T-helper 2 cell treated with Interferon-gamma antibody and Interleukin-4, amounts not matched to agents 5 μg/mL and 100 μg/mL, for 36 hours (primary cell): Measurements from ENCODE around the gene DTWD1.

ENCODE experiments used
- DNase-seq: peaks from one replicate; pipeline ENCODE4 v3.0.0; 2021; ENCODE audit warnings: low spot score
- H3K27ac Mint-ChIP-seq: one replicate; pipeline ENCODE4 v1.8.0; 2021; ENCODE audit warnings: mild to moderate bottlenecking, mixed read lengths
- H3K27me3 Mint-ChIP-seq: one replicate; pipeline ENCODE4 v1.8.0; 2021; ENCODE audit warnings: low read depth, mixed read lengths
- H3K36me3 Mint-ChIP-seq: one replicate; pipeline ENCODE4 v1.8.0; 2021; ENCODE audit warnings: low read depth, mixed read lengths
- H3K4me1 Mint-ChIP-seq: one replicate; pipeline ENCODE4 v1.8.0; 2021; ENCODE audit warnings: low read depth, mixed read lengths
- H3K4me3 Mint-ChIP-seq: one replicate; pipeline ENCODE4 v1.8.0; 2022; ENCODE audit warnings: mild to moderate bottlenecking, moderate library complexity, mixed read lengths
- H3K9me3 Mint-ChIP-seq: one replicate; pipeline ENCODE4 v1.8.0; 2021; ENCODE audit warnings: mixed read lengths

The DTWD1 gene

GRCh38 chr15:49622561-49622960, 1.7 kb downstream of the DTWD1 start:
- Mint-ChIP-seq H3K4me3 (peak overlapping the region; percentile 93), H3K4me1 (peaks cover 37% of the 10 kb centered on the region), H3K27me3 (no peaks in the 10 kb centered on the region), H3K27ac (no peak overlapping the region), H3K36me3 (peaks cover 25% of the 10 kb centered on the region), H3K9me3 (peaks cover 5% of the 10 kb centered on the region)
- DNase-seq, result no peak

GRCh38 chr15:49624056-49624455, 3.2 kb downstream of the DTWD1 start:
- peak overlapping the region; percentile 52 for H3K27ac Mint-ChIP-seq
- H3K4me3 Mint-ChIP-seq, result peak overlapping the region; percentile 34
- peaks cover 5% of the 10 kb centered on the region for H3K9me3 Mint-ChIP-seq

DNA sequence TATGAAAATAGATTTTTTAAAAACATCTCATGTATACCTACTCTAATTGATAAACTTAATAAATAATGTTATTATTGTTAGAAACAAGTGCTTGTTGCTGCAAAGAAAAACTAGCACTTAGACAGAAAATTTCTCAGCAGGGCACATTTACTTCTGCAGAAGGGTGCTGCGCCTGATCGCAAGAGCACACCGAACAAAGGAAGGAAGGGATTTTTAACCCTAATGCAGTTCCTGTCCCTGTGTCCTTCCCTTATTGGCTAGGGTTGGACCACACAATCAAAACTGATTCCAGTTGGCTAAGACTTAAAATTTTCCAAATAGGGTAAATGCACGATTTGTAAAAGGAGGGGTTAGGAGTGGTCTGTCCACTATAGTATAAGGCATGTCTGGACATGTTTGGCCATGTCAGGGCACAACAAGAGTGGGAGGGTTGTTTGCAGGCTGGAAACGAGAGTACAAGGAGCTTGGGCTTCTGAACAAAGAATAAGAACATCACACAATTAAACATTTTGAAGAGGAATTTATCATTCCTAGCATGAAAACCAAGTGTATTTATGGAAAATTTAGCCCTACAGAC, 4.7 kb downstream of the DTWD1 start:
- Mint-ChIP-seq H3K4me1 (peaks cover 30% of the 10 kb centered on the region), H3K9me3 (peaks cover 5% of the 10 kb centered on the region), H3K27me3 (no peaks in the 10 kb centered on the region), H3K27ac (no peak overlapping the region), H3K36me3 (peaks cover 33% of the 10 kb centered on the region), H3K4me3 (no peak overlapping the region)
- no peak for DNase-seq

More at GRCh38 chr15:49624056-49624455, 3.2 kb downstream of the DTWD1 start:
- H3K36me3 Mint-ChIP-seq, result peaks cover 31% of the 10 kb centered on the region
- peaks cover 39% of the 10 kb centered on the region for H3K4me1 Mint-ChIP-seq
- H3K27me3 Mint-ChIP-seq, result no peaks in the 10 kb centered on the region
- no peak for DNase-seq

- Mint-ChIP-seq H3K4me3 (no peak overlapping the region), H3K9me3 (peaks cover 5% of the 10 kb centered on the region), H3K27me3 (no peaks in the 10 kb centered on the region), H3K36me3 (peaks cover 33% of the 10 kb centered on the region), H3K4me1 (peaks cover 20% of the 10 kb centered on the region), H3K27ac (no peak overlapping the region)
- no peak for DNase-seq
These were observed 6.6 kb downstream of the DTWD1 start for GRCh38 chr15:49627407-49627877.

- Mint-ChIP-seq H3K27me3 (no peaks in the 10 kb centered on the region), H3K36me3 (peaks cover 33% of the 10 kb centered on the region), H3K27ac (no peak overlapping the region), H3K9me3 (peaks cover 5% of the 10 kb centered on the region), H3K4me3 (no peak overlapping the region), H3K4me1 (peaks cover 13% of the 10 kb centered on the region)
- no peak for DNase-seq
These were observed 7.5 kb downstream of the DTWD1 start for GRCh38 chr15:49628379-49628778.

GRCh38 chr15:49637857-49638256, 17.0 kb downstream of the DTWD1 start:
- Mint-ChIP-seq H3K36me3 (peaks cover 16% of the 10 kb centered on the region), H3K4me3 (no peak overlapping the region), H3K4me1 (no peaks in the 10 kb centered on the region), H3K27ac (no peak overlapping the region), H3K27me3 (no peaks in the 10 kb centered on the region), H3K9me3 (no peaks in the 10 kb centered on the region)
- no peak for DNase-seq

- H3K27ac Mint-ChIP-seq, result no peak overlapping the region
These were observed 23.5 kb downstream of the DTWD1 start for GRCh38 chr15:49644364-49644794.

DNA sequence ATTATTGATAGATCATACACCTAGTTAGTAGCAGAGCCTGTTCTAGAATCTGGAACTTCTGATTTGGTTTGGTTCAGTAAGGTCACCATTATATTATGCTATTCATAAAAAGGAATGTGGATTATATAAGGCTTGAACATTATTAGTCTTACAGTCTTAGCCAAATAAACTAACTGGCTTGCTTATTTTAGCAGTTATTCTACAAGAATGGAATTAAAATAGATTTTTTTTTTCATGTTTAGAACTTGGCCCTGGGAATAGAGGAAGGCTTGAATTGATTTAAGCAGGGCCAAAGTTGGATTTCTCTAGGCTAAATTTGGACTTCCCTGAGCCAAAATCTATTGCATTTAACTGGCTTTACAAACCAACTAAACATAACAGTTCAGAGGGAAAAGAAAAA, 24.4 kb downstream of the DTWD1 start:
- Mint-ChIP-seq H3K27me3 (no peaks in the 10 kb centered on the region), H3K36me3 (peaks cover 8% of the 10 kb centered on the region), H3K4me3 (no peak overlapping the region), H3K4me1 (no peaks in the 10 kb centered on the region), H3K27ac (no peak overlapping the region), H3K9me3 (no peaks in the 10 kb centered on the region)
- no peak for DNase-seq

More at GRCh38 chr15:49644364-49644794, 23.5 kb downstream of the DTWD1 start:
- peaks cover 8% of the 10 kb centered on the region for H3K36me3 Mint-ChIP-seq
- H3K4me3 Mint-ChIP-seq, result no peak overlapping the region
- no peaks in the 10 kb centered on the region for H3K9me3 Mint-ChIP-seq
- DNase-seq, result no peak
- no peaks in the 10 kb centered on the region for H3K4me1 Mint-ChIP-seq
- no peaks in the 10 kb centered on the region for H3K27me3 Mint-ChIP-seq

DNA sequence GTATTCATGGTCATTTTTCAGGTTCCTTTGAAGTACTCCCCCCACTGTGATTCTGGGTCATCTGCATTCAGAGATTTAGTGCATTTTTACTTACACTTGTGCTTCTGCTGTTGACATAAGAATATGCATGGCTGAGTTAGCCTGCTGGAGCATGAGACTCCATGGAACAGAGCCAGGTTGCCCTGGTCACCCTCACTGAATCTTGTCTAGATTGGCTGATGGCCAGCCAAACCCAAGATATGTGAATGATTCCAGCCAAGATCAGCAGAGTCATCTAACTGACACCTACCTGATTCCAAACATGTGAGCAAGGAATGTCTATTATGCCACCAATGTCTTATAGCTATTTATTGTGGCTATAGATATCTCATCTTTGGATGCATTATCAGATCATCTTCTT, 25.1 kb downstream of the DTWD1 start:
- Mint-ChIP-seq H3K4me3 (no peak overlapping the region), H3K36me3 (peaks cover 8% of the 10 kb centered on the region), H3K27me3 (no peaks in the 10 kb centered on the region), H3K27ac (no peak overlapping the region), H3K9me3 (no peaks in the 10 kb centered on the region), H3K4me1 (no peaks in the 10 kb centered on the region)
- no peak for DNase-seq

DNA sequence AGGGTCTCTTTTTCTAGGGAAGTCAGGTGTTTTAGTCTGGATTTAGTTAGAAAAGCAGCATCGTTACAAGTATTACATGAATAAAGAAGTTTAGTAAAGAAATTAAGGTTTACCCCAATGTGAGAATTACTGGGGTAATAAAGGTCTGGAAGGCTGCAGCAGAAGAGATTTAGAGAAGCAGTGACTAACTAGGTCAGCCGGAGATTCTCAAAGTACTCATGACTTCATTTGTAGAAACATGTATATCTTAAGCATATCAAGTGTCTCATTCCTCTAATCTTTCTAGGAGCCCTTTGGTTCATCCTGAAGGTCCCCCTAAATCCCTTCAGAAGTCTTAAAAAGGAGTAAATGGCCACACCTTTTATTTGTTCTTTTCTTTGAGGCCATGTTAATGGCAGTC, 26.0 kb downstream of the DTWD1 start:
- Mint-ChIP-seq H3K27ac (no peak overlapping the region), H3K9me3 (peaks cover 5% of the 10 kb centered on the region), H3K27me3 (no peaks in the 10 kb centered on the region), H3K4me1 (no peaks in the 10 kb centered on the region), H3K36me3 (peaks cover 8% of the 10 kb centered on the region), H3K4me3 (no peak overlapping the region)
- DNase-seq, result no peak

GRCh38 chr15:49649987-49650386, 29.1 kb downstream of the DTWD1 start:
- Mint-ChIP-seq H3K4me1 (no peaks in the 10 kb centered on the region), H3K27ac (no peak overlapping the region), H3K4me3 (no peak overlapping the region), H3K27me3 (no peaks in the 10 kb centered on the region), H3K9me3 (peaks cover 24% of the 10 kb centered on the region), H3K36me3 (no peaks in the 10 kb centered on the region)
- DNase-seq, result no peak

GRCh38 chr15:49650676-49651075, 29.8 kb downstream of the DTWD1 start:
- Mint-ChIP-seq H3K4me1 (no peaks in the 10 kb centered on the region), H3K4me3 (no peak overlapping the region), H3K27me3 (no peaks in the 10 kb centered on the region), H3K27ac (no peak overlapping the region), H3K9me3 (peaks cover 24% of the 10 kb centered on the region), H3K36me3 (no peaks in the 10 kb centered on the region)
- no peak for DNase-seq

DNA sequence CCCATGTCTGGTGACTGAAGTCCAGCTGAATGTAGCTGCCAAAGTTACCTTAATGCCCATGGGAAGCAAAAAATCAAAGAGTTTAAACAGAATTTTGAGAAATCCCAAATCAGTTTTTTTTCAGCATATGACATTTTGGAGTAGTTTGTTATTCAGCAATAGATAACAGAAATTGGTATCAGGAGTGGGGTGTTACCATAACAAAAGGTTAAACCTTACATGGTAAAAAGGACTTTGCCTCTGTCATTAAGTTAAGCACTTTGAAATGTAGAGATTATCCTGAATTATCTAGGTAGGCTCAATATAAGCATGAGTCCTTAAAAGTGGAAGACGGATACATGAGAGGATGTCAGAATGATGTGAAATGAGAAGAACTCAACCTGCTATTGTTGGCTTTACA, 32.1 kb downstream of the DTWD1 start:
- Mint-ChIP-seq H3K4me3 (no peak overlapping the region), H3K4me1 (no peaks in the 10 kb centered on the region), H3K9me3 (peaks cover 25% of the 10 kb centered on the region)

GRCh38 chr15:49656734-49657133, 35.9 kb downstream of the DTWD1 start:
- no peak for DNase-seq
- no peaks in the 10 kb centered on the region for H3K36me3 Mint-ChIP-seq
- H3K27ac Mint-ChIP-seq, result no peak overlapping the region
- no peaks in the 10 kb centered on the region for H3K4me1 Mint-ChIP-seq
- H3K4me3 Mint-ChIP-seq, result no peak overlapping the region
- peaks cover 24% of the 10 kb centered on the region for H3K9me3 Mint-ChIP-seq
- peaks cover 12% of the 10 kb centered on the region for H3K27me3 Mint-ChIP-seq

More for the DNA sequence above, 32.1 kb downstream of the DTWD1 start:
- no peaks in the 10 kb centered on the region for H3K36me3 Mint-ChIP-seq
- no peak overlapping the region for H3K27ac Mint-ChIP-seq
- no peak for DNase-seq
- no peaks in the 10 kb centered on the region for H3K27me3 Mint-ChIP-seq

- no peaks in the 10 kb centered on the region for H3K36me3 Mint-ChIP-seq
- H3K9me3 Mint-ChIP-seq, result no peaks in the 10 kb centered on the region
- peaks cover 26% of the 10 kb centered on the region for H3K27me3 Mint-ChIP-seq
- H3K4me3 Mint-ChIP-seq, result no peak overlapping the region
- no peaks in the 10 kb centered on the region for H3K4me1 Mint-ChIP-seq
- no peak overlapping the region for H3K27ac Mint-ChIP-seq
- DNase-seq, result no peak
These were observed 43.9 kb downstream of the DTWD1 start for GRCh38 chr15:49664716-49665115.
